ENCODE data around the gene ABCC5.

ABCC5 gene

DNA sequence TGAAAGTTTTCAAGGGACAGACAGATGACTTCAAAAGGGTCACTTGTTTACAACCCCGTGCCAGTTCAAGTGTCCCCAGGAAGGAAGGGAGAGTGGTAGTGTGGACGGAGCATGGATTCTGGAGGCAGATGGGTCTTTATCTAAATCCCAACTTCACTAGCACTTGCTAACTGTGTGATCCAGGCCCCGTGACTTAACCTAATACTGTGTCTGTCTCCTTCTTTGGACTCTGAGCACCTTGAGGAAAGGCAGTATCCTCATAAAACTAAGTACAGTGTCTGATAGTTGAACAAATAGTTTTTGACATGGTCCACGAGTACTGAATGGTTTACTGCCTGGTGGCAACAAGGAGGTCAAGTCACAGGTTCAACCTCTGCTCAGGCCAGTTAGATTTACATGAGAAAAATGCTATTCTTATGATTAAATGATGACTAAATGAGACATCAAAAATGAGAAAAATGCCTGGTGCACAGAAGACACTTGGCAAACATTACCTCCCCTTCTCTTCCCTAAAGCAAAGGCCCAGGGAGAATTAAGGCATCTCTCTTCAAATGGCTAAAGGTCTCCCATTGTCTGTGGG, 48.9 kb downstream of the ABCC5 start:
- DNase-seq, result no peak

DNA sequence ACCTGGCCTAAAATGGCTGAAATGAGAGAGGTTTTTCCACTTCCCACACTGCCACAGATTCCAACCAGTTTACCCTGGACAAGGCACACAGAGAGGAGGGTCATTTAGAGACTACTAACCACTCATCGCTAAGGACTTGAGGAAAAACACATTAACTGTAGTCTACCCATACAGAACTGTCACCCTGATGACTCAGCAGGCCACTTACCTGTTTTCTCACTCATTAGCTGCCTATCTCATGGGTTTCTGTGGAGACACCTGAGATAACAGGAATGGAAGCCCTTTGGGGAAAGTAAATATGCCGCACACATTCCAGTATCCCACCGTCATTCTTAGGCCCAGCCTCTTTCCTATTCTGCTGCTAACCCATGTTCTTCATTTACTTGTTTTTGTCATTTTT, 50.0 kb downstream of the ABCC5 start:
- no peak for DNase-seq

DNA sequence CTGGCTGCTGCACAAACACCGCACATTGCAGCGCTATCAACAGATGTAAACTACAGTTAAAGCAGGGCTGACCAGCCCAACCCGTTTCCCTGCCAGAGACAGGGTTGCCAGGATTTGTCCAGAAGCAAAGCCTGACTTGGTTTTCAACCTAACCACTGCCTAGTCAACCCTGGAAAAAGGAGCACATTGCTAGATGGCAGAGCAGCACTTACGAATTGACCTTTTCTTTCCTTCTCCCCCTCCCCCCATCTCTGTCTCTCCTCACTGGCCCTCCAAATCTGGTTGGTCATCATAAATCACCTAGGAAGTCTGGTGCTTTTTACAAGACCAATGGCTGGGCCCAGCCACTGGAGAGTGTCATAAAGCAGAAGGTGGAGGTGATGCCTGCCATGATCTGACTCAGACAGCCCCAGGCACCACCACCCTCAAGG, 51.3 kb downstream of the ABCC5 start:
- DNase-seq, result no peak

GRCh38 chr3:183962807-183963206, 54.9 kb downstream of the ABCC5 start:
- DNase-seq, result no peak

- DNase-seq, result no peak
Measured at GRCh38 chr3:183959214-183959613, 58.5 kb downstream of the ABCC5 start.

- no peak for DNase-seq
Measured at GRCh38 chr3:183958775-183959174, 58.9 kb downstream of the ABCC5 start.

GRCh38 chr3:183958226-183958625, 59.5 kb downstream of the ABCC5 start:
- no peak for DNase-seq

- DNase-seq, result no peak
Measured at GRCh38 chr3:183954875-183955274, 62.8 kb downstream of the ABCC5 start.

GRCh38 chr3:183953471-183954070, 64.1 kb downstream of the ABCC5 start:
- no peak for DNase-seq

- DNase-seq, result no peak
Measured at GRCh38 chr3:183951459-183951858, 66.2 kb downstream of the ABCC5 start.

DNA sequence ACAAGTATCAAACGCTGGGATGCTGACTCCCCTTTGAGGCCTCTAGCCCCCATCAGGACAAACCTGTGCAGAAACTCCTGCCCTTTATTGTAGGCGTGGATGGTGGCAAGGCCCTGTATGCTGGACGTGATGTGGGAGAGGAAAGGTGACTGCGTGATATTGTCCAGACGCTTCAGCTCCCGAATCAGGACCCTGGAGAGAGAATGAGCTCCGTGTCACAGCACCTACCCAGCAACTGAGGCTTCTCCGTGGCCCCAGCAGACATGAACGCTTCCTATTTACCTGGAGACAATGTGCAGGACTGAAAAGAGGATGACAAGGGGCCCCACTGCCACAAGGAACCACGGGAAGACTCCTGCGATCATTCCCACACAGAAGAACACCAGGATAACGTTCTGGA, 68.0 kb downstream of the ABCC5 start:
- DNase-seq, result no peak

- no peak for DNase-seq
Measured at GRCh38 chr3:183946037-183946436, 71.6 kb downstream of the ABCC5 start.

GRCh38 chr3:183944775-183945174, 72.9 kb downstream of the ABCC5 start:
- no peak for DNase-seq

DNA sequence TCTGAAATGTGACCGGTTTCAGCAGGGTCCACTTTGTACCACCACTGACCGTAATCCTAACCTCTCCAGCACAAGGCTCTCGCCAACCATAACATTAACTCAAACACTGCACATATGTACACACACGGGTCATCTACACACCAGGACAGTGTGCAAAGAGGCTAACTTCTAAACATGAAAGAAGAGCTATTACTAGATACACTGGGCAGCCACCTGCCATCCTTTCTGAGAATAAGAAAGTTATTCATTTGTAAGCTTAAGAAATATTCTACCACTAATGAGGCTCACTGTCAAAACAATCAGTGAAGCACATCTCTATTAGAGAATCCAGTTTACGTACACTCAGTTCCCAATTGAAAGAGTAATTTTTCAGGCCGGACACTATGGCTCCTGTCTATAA, 73.9 kb downstream of the ABCC5 start:
- DNase-seq, result no peak

GRCh38 chr3:183941216-183941615, 76.5 kb downstream of the ABCC5 start:
- no peak for DNase-seq

DNA sequence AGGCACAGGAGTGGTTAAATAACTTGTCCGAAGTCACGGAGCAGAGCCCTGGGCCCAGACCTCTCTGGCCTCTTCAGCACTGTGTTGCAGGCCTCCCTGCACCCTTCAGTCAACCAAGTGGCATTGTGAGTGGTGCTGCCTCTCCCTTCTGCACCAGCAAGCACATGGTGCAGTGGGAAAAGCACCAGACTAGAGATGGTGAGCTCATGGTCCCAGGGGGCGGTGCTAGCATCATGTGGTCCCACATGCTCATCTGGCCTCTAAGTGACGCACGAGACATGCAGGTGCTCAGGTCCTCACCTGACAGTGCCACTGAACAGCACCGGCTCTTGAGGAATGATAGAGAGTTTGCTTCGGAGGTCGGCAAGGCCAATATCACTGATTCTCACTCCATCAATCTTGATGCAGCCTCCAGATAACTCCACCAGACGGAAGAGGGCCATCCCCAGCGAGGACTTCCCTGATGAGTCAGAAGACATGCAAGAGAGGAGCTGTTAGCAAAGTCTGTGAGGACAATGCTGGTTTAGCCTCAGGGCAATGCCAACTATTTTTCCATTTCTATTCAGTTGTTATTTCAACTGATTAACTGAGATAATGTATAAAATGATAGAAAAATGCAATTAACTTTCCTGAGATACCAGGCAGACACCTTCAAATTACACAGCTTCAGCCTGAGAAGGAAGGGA, 79.9 kb downstream of the ABCC5 start:
- DNase-seq, result no peak

- no peak for DNase-seq
Measured at GRCh38 chr3:183933160-183933559, 84.5 kb downstream of the ABCC5 start.

GRCh38 chr3:183931881-183932280, 85.8 kb downstream of the ABCC5 start:
- DNase-seq, result no peak

DNA sequence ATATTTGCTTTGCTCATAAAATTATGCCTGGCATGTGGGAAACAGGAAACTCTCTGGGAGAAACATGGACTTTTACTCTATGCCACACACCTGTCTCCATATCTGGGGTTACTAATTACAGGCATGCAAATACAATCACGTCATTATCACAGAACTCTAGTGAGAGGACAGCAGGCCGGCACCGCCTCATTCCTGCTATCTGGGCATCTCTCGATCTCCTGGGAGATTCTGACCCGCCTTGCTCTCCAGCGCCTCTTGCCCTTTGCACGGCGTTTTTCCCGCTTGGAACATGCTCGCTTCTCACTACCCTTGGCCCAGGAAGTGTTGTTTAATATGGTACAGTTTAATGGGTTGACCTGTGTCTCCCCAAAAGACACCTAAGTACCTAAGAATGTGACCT, 87.6 kb downstream of the ABCC5 start:
- no peak for DNase-seq

GRCh38 chr3:183927059-183927458, 90.6 kb downstream of the ABCC5 start:
- no peak for DNase-seq

GRCh38 chr3:183924956-183925355, 92.7 kb downstream of the ABCC5 start:
- no peak for DNase-seq

GRCh38 chr3:183924543-183924942, 93.1 kb downstream of the ABCC5 start:
- no peak for DNase-seq

DNA sequence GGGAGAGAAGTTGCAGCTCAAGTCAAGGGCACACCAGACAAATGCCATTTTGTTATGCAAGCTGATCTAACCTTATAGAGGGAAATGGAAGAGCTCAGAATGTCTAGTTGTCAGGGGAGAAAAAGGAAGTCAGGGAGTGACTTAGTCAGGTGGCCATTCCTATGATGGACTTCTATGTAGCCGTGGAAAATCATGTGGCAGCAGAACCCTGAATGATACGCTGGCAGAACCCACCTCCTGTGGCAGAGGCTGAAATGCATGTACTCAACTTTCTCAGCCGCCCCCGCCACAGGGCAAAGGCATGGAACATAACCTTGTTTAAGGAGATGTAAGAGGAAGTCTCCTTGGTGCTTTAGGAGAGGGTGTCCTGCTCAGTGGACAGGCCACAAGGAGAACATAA, 95.3 kb downstream of the ABCC5 start:
- no peak for DNase-seq

GRCh38 chr3:183921096-183921495, 96.6 kb downstream of the ABCC5 start:
- DNase-seq, result no peak

GRCh38 chr3:183920416-183920815, 97.3 kb downstream of the ABCC5 start:
- no peak for DNase-seq

Data from stimulated activated CD4-positive, alpha-beta T cell treated with anti-CD3 and anti-CD28 coated beads, Interleukin-2, amount 100 ng/mL, for 48 hours (primary cell).